22Rv1 (cell line): ENCODE results near the gene ARHGAP26.

Experiments
- CTCF ChIP-seq: fragments of 450-650 bp; IDR thresholded peaks from 2 replicates; pipeline ENCODE4 v1.5.1; 2017; ENCODE audit warnings: mild to moderate bottlenecking
- ZFX ChIP-seq: fragments of 450-650 bp; IDR thresholded peaks from 2 replicates; pipeline ENCODE4 v1.6.1; 2017; ENCODE audit warnings: antibody characterized with exemption, borderline replicate concordance

GRCh38 chr5:142784401-142784955 is 14.3 kb downstream of the ARHGAP26 start:
- TF ChIP-seq CTCF, result no peak
- no peak for TF ChIP-seq ZFX
